ENCODE measurements around the gene DAPL1.

GRCh38 chr2:158841850-158842249, 46.7 kb downstream of the DAPL1 start:
- TF ChIP-seq CTCF (IDR thresholded peaks at IDR 0.05; ENCODE audit: poor library complexity): no peak
- TF ChIP-seq EZH2phosphoT487 (IDR thresholded peaks at IDR 0.05; ENCODE audit: low read depth, severe bottlenecking, unreplicated experiment): no peak
- TF ChIP-seq EZH2 (IDR thresholded peaks at IDR 0.05; ENCODE audit: borderline replicate concordance): no peak

All from hepatocyte (in vitro differentiated cells).